Measurements from ENCODE around the gene PXDN.
"Not testable (repeated sequence)": the region's sequence is repeated elsewhere in the genome, so short reads cannot be mapped to it uniquely, and the experiment has no call there.

The PXDN gene

DNA sequence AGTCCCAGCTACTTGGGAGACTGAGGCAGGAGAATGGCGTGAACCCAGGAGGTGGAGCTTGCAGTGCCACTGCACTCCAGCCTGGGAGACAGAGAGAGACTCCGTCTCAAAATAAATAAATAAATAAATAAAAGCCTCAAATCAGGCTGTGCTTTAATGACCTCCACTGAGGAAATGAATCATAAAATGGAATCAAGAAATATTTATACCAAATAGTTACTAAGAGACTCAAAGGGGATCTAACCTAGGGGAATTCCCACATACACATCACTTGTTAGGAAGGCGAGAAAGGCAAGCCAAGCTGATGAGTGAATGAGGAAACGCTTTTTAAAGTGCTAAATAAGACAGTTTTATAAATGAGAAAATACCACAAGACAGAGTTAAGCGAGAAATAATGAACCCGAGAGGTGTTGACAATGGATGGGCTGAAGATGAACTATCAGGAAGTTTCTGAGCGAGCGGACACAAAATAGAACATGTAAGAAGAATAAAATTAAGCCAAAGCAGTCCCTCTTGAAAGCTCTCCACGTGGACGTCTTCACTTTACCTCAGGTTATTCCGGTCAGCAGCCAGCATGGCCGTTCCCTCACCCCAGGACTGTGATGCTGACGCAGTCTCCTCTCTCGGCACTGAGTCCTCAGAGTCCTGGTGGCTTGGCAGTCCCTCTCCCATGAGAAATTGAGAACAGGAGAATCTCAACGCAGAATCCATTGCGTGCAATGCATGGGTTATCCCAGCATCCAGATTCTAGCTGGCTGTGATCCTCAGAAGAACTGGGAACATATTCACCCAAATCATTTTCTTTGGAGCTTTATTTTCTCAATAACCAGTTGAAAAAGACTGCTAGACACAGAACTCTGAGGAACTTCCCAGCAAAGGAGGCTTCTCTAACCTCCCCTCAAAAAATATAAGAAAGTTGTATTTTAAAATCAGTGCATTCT lies 22.3 kb downstream of the PXDN start:
- DNase-seq: peak; percentile 88

DNA sequence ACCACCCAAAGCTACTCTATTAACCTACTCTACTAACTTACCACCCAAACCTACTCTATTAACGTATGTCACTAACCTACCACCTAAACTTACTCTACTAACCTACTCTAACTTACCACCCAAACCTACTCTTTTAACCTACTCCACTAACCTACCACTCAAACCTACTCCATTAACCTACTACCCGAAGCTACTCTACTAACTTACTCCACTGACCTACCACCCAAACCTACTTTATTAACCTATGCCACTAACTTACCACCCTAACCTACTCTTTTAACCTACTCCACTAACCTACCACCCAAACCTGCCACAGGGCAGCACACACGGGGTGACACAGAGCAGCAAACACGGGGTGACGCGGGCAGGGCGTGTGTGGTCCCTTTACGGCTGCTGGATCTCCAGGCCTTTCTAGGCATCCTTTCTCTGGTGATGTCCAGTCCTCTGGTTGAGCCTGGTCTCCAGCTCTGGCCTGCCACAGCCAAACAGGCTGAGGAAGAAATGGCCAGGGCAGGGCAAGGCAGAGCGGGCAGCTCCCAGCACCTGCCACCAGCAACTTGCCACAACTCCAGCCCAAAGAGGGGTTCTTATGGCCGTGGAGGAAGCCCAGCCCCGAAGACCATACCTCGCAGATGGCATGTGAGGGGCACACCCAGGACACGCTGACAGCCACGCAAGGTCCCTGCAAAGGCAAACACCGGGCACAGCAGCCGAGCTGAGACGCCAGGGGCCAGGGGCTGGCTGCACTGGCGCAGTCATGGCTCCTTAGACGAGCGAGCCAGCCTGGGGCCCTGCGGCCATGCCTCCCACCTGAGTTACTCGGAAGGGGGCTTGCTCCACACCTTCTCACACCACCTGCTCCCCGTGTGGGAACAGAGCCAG lies 25.7 kb downstream of the PXDN start:
- DNase-seq: no peak

DNA sequence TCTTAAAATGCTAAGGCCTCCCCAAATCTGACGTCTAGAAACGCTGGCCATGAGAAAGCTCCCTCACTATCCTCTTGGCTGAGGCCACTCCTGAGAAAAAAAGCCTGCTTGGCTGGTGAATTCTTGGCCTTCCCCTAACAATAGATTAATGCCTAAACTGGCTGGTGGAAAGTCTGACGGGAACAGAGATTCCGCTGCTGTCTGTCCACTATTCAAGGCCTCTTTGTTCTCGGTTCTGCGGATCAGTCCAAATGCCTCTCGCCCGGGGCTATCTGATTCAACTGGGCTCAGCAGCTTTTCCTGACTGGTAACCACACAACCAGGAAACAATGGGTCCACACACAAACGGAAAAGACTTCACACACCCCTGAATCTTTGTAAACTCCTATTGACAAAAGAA lies 27.2 kb downstream of the PXDN start:
- DNase-seq: no peak

DNA sequence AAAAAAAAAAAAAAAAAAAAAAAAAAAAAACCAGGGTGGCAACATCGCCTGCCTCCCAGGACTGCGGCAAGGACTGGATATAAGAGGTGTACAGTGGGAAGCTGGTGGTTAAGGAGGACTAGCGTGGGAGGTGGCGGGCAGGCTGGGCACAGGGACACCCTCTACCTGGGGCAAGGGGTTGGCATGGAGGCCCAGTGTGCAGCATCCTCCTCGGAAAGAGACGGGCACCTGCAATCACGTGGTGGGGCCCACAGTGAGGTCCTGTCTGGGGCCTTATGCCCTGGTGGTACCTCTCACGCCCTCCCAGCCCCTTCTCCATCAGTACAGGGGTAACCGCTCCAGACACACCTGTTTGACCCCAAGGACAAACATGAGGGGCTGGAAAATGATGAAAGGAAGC lies 27.9 kb downstream of the PXDN start:
- no peak for DNase-seq

DNA sequence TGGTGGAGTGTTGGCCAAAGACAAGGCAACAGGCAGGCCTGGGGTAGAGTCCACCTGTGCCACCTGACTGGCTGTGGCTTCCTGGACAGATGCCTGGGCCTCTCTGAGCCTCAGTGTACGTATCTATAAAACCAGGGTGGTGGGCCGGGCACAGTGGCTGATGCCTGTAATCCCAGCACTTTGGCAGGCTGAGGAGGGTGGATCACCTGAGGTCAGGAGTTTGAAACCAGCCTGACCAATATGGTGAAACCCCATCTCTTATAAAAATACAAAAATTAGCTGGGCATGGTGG lies 28.4 kb downstream of the PXDN start:
- not testable (repeated sequence) for DNase-seq

DNA sequence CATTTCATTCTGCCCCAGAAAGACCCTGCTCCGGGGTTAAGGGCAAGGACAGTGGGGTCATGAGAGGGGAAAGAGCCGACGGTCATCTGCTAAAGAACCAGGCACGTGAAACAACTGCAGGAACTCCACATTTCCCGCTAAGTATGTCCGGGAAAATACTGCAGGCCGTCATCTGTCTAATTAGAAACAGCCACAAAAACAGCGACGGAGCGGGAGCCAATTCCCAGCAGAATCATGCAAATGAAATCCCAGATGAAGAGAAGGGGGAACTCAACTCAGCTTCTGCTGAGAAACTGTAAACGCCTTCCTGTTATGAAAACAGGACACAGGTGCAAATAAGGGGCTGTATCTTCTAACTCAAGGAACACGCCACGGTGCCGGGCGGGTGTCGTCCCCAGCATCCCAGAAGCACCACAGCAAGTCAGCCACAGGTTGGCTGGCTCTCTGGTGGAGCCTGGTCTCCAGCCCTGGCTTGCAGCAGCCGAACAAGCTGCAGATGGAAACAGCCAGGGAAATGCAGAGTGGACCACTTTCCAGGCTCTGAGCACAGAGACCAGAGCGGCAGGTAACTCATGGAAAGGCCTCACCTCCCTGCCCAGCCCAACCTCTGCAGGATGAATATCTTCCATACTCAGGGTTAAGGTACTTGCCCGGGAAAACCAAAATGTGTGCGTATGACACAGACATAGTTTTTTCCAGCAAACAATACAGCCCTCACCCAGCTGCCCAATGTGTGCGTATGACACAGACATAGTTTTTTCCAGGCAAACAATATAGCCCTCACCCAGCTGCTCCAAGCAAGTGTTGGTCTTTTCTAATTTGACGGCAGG lies 28.9 kb downstream of the PXDN start:
- DNase-seq: no peak

DNA sequence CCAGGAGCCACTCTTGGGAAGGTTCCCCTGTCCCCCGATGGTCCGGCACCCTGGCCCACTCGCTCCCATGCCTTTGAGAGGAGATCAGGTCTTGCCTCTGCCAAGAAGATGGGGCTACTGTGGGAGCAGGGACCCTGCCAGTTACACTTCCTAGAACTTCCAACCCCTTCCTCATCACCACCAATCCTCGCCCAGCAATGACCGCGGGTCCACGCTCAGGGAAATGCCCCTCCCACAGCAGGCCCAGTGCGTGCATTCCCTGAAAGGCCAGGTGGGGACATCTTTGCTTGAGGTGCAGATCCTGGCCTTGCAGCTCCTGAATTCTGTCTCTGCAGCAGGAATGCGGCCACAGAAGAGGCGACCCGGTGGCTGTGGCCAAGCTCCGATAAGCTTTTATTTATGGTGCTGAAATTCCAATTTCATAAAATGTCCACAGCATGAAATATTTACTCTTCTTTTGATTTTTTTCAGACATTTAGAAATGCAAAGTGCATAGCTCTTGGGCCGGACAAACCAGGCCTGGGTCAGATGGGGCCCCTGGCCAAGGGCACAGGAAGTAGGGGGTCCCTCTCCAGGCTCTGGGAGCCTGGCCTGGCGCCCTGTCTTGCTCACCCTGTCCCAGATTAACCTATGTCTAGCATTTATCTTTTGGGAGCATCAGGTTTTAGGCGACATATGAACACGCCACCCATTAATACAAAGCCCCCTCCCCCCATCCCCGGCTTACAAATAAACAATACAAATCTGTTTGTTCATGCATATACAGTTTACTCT lies 29.8 kb downstream of the PXDN start:
- no peak for DNase-seq

DNA sequence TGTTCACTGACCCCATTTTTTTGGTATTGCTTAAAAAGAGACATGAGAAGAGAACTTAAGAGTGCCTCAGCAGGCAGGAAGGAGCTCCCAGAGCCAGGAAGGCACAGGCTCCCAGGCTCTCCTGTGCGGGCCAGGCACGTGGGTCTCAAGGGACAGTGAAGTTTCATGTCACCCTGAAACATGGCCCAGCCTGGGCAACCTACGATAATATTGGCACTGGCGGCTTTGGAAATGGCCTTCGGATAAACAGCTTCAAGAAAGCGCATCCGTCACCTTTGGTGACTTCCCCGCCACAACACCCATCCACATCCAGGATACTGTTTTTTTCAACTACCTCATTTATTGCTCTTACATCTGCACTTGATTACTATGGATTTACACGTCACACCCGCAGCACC lies 30.5 kb downstream of the PXDN start:
- DNase-seq: no peak

DNA sequence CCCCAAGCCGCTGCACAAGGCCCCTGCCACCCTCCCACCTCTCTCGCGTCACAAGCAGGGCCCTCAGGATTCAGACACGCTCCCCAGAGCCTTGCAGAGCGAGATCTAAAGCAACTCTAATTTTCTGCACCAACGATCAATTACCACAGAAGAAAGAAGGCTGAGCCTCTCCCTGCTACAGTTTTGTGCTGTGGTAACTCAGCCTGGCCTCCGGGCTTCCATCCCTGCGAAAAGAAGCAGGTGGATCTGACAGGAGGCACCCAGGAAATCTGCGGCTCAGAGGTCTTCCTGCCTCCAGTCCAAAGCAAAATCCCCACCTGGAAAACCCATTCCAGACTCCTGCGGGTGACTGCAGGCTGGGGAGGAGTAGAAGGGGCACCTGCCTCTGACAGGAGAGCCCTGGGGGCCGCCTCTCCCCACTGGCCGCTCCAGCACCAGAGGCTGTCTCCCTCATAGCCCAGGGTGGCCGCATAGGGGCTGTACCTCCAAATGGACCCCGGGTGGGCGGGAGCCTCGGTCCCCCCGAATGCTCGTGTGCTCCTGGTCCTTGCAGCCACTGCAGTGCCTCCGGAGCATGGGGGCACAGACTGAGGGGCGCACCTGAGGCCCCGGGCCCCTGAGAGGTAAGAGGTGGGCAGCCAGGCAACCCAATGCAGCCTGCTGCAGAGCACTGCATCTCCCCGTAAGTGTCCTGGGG lies 31.0 kb downstream of the PXDN start:
- no peak for DNase-seq

DNA sequence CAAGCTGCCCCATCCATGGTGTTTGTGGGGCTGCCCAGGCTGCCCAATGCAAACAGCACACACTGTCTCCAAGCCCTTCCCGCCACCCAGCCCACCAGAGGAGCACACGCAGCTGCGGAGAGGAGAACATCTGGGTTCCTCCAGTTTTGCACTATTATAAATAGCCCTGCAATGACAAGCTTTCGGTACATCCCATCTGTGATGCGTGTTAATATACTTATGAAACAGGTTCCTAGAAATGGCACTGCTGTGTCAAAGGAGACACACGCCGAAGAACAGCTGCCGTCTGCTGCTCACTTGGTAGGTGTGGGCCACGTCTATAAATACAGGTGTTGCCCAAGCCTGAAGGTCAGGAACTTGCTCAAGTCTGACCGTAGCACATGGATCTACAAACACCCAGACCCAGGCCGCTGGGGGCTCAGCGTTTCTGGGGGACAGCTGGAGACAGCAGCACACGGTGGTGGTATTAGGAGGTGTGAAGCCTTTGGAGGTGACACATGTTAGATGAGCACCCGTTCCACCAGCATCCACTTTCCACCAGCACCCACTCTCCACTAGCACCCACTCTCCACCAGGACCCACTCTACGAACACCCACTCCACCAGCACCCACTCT lies 34.3 kb downstream of the PXDN start:
- no peak for DNase-seq

DNA sequence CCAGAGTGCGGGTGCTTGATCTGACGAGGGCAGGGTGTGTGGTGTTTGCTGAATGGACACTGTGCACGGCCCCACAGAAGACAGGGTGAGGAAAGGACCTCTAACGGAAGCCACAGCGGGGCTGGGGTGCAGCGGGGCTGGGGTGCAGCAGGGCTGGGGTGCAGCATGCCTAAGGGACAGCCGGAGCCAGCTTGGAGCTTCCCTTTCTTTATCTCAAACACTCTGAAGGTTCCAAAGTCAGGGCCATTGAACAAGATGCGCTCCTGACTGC lies 35.0 kb downstream of the PXDN start:
- no peak for DNase-seq

DNA sequence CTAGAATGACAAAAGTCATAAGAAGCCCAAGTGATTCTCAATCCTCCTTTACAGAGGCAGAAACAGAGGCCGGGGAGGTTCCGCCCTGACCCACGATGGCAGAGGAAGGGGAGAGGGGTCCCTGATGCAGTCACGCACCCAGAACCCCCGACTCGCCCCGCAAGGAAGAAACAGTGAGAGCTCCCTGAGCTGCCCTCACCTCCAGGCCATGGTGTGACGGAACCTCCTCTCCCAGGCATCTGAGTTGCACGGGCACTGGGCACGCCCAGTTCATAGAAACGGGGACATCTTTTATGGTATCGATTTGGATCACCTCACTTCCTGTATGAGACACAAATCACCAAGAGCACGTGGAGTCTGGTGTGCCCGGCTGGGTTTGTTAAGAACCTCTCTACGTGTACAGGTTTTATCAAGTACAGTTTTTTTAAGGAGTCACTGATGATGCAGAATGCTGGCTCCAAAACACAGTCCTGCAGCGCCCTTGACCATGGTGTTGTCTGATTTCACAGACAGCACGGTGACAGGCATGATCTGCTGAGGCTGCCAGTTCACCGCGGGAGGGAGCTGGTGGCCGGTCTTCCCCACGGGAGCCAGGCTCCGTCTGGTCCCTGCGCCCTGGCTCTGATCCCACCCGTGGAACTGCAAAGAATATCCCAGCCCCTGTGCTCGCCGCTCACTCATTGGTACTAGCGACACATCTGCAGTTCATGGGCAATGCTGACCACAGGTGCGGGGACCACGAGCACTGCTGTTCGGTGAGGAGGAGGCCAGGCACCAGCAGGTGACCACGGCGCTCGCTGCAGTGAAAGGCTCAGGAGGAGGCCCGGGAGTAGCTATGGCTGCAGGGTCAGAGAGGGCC lies 35.6 kb downstream of the PXDN start:
- DNase-seq: no peak

DNA sequence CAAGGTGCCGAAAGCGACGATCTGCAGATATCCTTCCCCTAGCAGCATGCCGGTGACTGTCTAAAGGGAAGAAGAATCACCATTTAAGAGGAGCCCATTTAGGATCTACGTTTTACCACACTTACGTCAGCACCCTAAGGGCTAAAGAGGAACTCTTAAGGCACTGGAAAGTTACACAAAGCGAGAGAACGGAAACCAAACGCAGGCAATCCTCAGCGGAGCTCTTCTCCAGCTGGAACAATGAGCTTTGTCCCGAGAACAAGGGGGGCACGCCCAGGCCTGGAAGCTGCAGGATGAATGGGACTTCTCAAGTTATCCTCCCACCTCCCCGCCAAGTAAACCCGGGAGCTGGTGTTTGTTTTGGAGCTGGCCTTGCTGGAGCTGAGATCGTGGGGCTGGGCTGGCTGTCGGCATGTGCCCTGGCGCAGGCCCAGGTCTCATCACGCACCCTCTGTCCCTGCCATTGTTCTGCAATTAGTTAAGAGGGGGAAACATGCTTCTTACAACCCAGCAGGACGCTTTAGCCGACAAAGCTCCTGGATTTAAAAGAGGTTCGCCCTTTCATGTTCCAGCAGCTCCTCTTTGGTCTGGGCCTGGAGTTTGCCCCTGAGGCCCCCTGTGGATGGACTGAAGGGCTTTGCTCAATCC lies 36.4 kb downstream of the PXDN start:
- no peak for DNase-seq

DNA sequence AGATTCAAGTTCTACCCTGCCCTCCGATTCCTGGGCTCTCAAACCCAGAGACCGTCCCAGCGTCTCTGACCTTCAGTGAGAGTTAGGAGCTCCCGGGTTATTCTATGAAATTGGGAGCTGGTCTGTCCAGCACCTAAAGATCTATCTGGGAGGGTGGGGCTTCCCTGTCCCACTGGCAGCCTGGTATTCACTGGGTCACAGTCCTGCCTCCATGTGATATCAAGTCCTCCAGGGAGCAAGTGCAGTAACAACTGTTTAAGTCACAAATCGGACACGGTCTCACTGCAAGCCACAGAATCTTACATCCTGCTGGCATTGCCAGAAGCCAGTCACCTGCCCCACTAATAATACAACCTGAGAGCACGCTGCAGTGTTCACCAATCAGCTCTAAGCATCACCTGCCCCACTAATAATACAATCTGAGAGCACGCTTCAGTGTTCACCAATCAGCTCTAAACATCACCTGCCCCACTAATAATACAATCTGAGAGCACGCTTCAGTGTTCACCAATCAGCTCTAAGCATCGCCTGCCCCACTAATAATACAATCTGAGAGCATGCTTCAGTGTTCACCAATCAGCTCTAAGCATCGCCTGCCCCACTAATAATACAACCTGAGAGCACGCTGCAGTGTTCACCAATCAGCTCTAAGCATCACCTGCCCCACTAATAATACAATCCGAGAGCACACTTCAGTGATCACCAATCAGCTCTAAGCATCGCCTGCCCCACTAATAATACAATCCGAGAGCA lies 38.0 kb downstream of the PXDN start:
- DNase-seq: not testable (repeated sequence)

DNA sequence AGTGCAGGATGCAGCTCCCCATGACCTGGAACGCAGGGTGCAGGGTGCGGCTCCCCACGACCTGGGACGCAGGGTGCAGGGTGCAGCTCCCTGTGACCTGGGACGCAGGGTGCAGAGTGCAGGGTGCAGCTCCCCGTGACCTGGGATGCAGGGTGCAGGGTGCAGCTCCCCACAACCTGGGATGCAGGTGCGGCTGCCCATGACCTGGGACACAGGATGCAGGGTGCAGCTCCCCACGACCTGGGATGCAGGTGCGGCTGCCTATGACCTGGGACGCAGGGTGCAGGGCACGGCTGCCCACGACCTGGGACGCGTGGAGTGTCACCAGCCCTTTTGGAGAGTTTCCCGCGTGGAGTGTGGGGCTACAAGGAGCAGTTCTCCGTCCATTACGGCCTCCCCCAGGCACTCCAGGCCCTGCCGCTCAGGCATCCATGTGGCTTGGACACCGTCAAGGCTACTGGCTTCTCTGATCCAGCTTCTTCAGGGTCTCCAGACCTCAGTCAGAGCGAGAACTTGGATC lies 38.7 kb downstream of the PXDN start:
- DNase-seq: no peak

DNA sequence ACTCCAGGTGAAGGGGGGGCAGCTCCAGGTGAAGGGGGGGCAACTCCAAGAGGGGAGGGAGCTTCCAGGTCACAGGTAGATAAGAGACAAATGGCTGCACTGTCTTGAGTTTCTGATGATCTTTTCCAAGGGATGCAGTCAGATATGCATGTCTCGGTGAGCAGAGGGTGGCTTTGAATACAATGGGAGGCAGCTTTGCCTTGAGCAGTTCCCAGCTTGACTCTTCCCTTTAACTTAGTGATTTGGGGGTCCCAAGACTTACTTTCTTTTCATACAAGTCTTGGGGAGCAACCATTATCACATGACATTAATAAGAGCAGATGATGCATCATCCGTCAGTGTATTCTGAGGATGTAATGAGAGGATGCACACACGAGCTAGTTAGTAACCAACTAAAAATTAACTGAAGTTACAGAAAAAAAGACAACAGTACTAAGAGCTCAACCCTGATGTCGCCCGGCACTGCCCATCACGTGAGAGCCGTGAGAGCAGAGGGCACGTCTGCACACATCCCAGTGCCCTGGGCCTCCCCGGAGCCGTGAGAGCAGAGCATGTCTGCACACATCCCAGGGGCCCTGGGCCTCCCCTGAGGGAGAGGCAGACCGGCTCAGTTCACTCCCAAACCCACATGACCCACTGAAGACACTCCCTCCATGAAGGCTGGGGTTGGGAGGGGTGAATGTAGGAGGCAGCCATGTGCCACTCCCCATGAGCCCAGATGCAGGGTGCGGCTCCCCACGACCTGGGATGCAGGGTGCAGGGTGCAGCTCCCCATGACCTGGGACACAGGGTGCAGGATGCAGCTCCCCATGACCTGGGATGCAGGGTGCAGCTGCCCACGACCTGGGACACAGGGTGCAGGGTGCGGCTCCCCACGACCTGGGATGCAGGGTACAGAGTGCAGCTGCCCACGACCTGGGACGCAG lies 39.4 kb downstream of the PXDN start:
- peak; percentile 15 for DNase-seq

DNA sequence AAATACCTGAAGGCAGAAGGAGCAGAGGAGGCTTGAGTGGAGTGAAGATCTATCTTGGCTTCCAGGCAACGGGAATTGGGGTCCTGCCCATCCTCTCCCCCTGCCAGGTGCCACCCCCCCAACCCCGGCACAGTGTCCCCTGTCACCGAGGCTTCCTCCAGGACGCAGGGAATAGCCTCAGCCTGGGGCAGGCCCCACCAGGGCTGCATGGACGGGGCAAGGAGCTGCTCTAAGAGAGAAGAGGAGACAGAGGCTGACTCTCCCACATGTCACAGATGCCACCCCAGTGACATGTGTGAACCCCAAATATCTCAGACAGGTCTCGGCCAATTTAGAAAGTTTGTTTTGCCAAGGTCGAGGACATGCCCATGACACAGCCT lies 42.1 kb downstream of the PXDN start:
- no peak for DNase-seq

All from NCI-H226 (cell line).